ENCODE measurements around the gene CBY1. TPM values are rescaled to one million over a fixed set of nuclear protein-coding genes. Genes with fewer than 3 reads are reported as not detected.
A peak's percentile ranks its signal among the peaks of the same experiment; 100 is the strongest.
"Not testable (repeated sequence)": the region's sequence is repeated elsewhere in the genome, so short reads cannot be mapped to it uniquely, and the experiment has no call there.

Gene CBY1
- total RNA-seq, 4 donors from 2014 or later, result 8.7 to 21.1 (median 13.1) TPM

- H3K36me3 ChIP-seq, result no peaks in the 10 kb centered on the region
- no peaks in the 10 kb centered on the region for H3K9me3 ChIP-seq
- WGBS, 2 donors, result 78 to 84% methylated on average over 3 of the region's 3 CpGs
- H3K4me3 ChIP-seq, result no peak overlapping the region
- no peaks in the 10 kb centered on the region for H3K27me3 ChIP-seq
- H3K4me1 ChIP-seq, result no peaks in the 10 kb centered on the region
- TF ChIP-seq POLR2A (IDR thresholded peaks at IDR 0.05), result no peak
- TF ChIP-seq CTCF (IDR thresholded peaks at IDR 0.05), result no peak
- H3K27ac ChIP-seq, result no peak overlapping the region
- intact Hi-C loops (cut with DNase I), result no loop called here
- no peak for DNase-seq
Measured at GRCh38 chr22:38632528-38632927, 23.9 kb upstream of the CBY1 start.

- H3K27me3 ChIP-seq, result no peaks in the 10 kb centered on the region
- no peaks in the 10 kb centered on the region for H3K4me1 ChIP-seq
- intact Hi-C loops (cut with DNase I), result no loop called here
- WGBS, 2 donors, result 70 to 83% methylated on average over 1 to 2 of the region's 2 CpGs
- H3K9me3 ChIP-seq, result no peaks in the 10 kb centered on the region
- DNase-seq, result no peak
- no peaks in the 10 kb centered on the region for H3K36me3 ChIP-seq
- TF ChIP-seq CTCF (IDR thresholded peaks at IDR 0.05) (no peak), POLR2A (IDR thresholded peaks at IDR 0.05) (no peak)
- no peak overlapping the region for H3K27ac ChIP-seq
- no peak overlapping the region for H3K4me3 ChIP-seq
Measured at GRCh38 chr22:38638216-38638615, 18.2 kb upstream of the CBY1 start.

GRCh38 chr22:38638728-38639127, 17.7 kb upstream of the CBY1 start:
- WGBS, 2 donors, result 81 to 83% methylated on average over 3 of the region's 3 CpGs
- no peaks in the 10 kb centered on the region for H3K9me3 ChIP-seq
- TF ChIP-seq POLR2A (IDR thresholded peaks at IDR 0.05) (no peak), CTCF (IDR thresholded peaks at IDR 0.05) (no peak)
- no peaks in the 10 kb centered on the region for H3K27me3 ChIP-seq
- intact Hi-C loops (cut with DNase I), result no loop called here
- DNase-seq, result no peak
- no peak overlapping the region for H3K27ac ChIP-seq
- no peak overlapping the region for H3K4me3 ChIP-seq
- no peaks in the 10 kb centered on the region for H3K4me1 ChIP-seq
- no peaks in the 10 kb centered on the region for H3K36me3 ChIP-seq

GRCh38 chr22:38641476-38642040, 14.9 kb upstream of the CBY1 start:
- intact Hi-C loops (cut with DNase I), result no loop called here
- Histone ChIP-seq H3K27ac (no peak overlapping the region), H3K4me3 (no peak overlapping the region), H3K27me3 (no peaks in the 10 kb centered on the region), H3K36me3 (no peaks in the 10 kb centered on the region), H3K4me1 (peaks cover 0 to 12% (median 0%) of the 10 kb centered on the region in 3 donors), H3K9me3 (no peaks in the 10 kb centered on the region)
- TF ChIP-seq CTCF (IDR thresholded peaks at IDR 0.05) (no peak), POLR2A (IDR thresholded peaks at IDR 0.05) (no peak)
- DNase-seq, result no peak
- WGBS, 2 donors, result 85 to 91% methylated on average over 12 of the region's 13 CpGs

- intact Hi-C loops (cut with DNase I); DNase-seq; H3K9me3 ChIP-seq; H3K27me3 ChIP-seq; H3K27ac ChIP-seq; H3K36me3 ChIP-seq; H3K4me3 ChIP-seq: not testable (repeated sequence)
- WGBS, 2 donors, result 85 to 94% methylated on average over 5 of the region's 5 CpGs
- peaks cover 0 to 12% (median 0%) of the 10 kb centered on the region in 3 donors for H3K4me1 ChIP-seq
Measured at GRCh38 chr22:38644245-38644644, 12.2 kb upstream of the CBY1 start.

- H3K36me3 ChIP-seq, result no peaks in the 10 kb centered on the region
- intact Hi-C loops (cut with DNase I), result no loop called here
Measured at GRCh38 chr22:38645430-38645829, 11.0 kb upstream of the CBY1 start.

More at GRCh38 chr22:38645430-38645829, 11.0 kb upstream of the CBY1 start:
- Histone ChIP-seq H3K9me3 (no peaks in the 10 kb centered on the region), H3K4me1 (peaks cover 0 to 12% (median 0%) of the 10 kb centered on the region in 3 donors), H3K27me3 (no peaks in the 10 kb centered on the region), H3K4me3 (no peak overlapping the region), H3K27ac (peak overlapping the region in 1 of 4 donors; percentile 25)
- 43 to 58% methylated on average over 6 of the region's 6 CpGs for WGBS, 2 donors
- TF ChIP-seq CTCF (IDR thresholded peaks at IDR 0.05), result no peak
- no peak for TF ChIP-seq POLR2A (IDR thresholded peaks at IDR 0.05)
- no peak for DNase-seq

All from esophagus squamous epithelium (tissue), 5 donors.